ENCODE results near the gene LAPTM5. TPM values are rescaled to one million over a fixed set of nuclear protein-coding genes. Genes with fewer than 3 reads are reported as not detected.

Gene LAPTM5
- total and polyA plus RNA-seq, 2 donors (not counting 1 experiment from before 2014, with no cell fraction given) = 1,384 to 1,519 TPM

- Histone ChIP-seq H3K27ac (ENCODE audit: low read length in 2 of 2) (peak overlapping the region; percentile 98 to 100), H3K9ac (ENCODE audit: low read length) (peak overlapping the region; percentile 98), H4K20me1 (ENCODE audit: control insufficient read depth, insufficient read depth, low read length, poor library complexity, severe bottlenecking) (peaks cover 26% of the 10 kb centered on the region), H3K4me2 (replicated peaks; ENCODE audit: low read depth, low read length, poor library complexity, severe bottlenecking) (peak overlapping the region; percentile 94), H3K27me3 (replicated peaks in 1 of 4; ENCODE audit: control extremely low read depth in 1 of 4, control insufficient read depth in 3 of 4, insufficient read depth in 4 of 4, low read length in 3 of 4) (no peaks in the 10 kb centered on the region), H3K4me3 (ENCODE audit: control extremely low read depth in 1 of 5, extremely low read depth in 1 of 5, insufficient read depth in 1 of 5, low read depth in 2 of 5, low read length in 4 of 5) (peak overlapping the region in 2 of 5 experiments; percentile 2 to 96), H3K79me2 (ENCODE audit: control insufficient read depth, insufficient read depth, low read length) (peaks cover 77% of the 10 kb centered on the region), H3K9me3 (ENCODE audit: control extremely low read depth in 1 of 3, control insufficient read depth in 2 of 3, insufficient read depth in 1 of 3, low read length in 2 of 3) (no peaks in the 10 kb centered on the region), H3K4me1 (ENCODE audit: control insufficient read depth in 2 of 2, insufficient read depth in 2 of 2, low read length in 2 of 2) (peaks cover 65 to 86% of the 10 kb centered on the region in 2 donors), H3K36me3 (replicated peaks in 1 of 2; ENCODE audit: control extremely low read depth in 1 of 2, control insufficient read depth in 1 of 2, extremely low read depth in 1 of 2, insufficient read depth in 2 of 2, low read length in 1 of 2) (peaks cover 0 to 20% of the 10 kb centered on the region in 2 experiments), H2AFZ (ENCODE audit: insufficient read depth, low read depth, low read length, poor library complexity, severe bottlenecking) (no peak overlapping the region)
- POLR2A ChIA-PET = interaction anchor here (2.4 to 10.3 kb wide), 3 partner anchors 14 to 40 kb away, joined by 11 to 152 read pairs (median 57); no protein-coding TSS in a partner anchor
- CTCF ChIA-PET = interaction anchor here (17.4 to 27.3 kb wide), 2 partner anchors 21 to 25 kb away, joined by 312 to 769 read pairs; partner anchors contain the start of gene MATN1
- DNase-seq (no peak), ATAC-seq (ENCODE audit: low read depth) (no peak)
- Mint-ChIP-seq H3K27ac (peak overlapping the region; percentile 84), H3K4me1 (peaks cover 78% of the 10 kb centered on the region), H3K27me3 (no peaks in the 10 kb centered on the region), H3K4me3 (peak overlapping the region; percentile 92), H3K9me3 (ENCODE audit: insufficient read depth) (no peaks in the 10 kb centered on the region)
- TF ChIP-seq EZH2 (IDR thresholded peaks at IDR 0.05; ENCODE audit: borderline replicate concordance, insufficient read depth, low read depth, low read length, poor library complexity, severe bottlenecking) (no peak), CTCF (IDR thresholded peaks at IDR 0.05) (no peak)
- intact Hi-C loops (cut with micrococcal nuclease) = no loop called here
Measured at GRCh38 chr1:30758785-30759380, 1.3 kb upstream of the LAPTM5 start.

- 64% methylated on average over 6 of the region's 7 CpGs for WGBS (ENCODE audit: insufficient coverage)
- peaks cover 62 to 87% of the 10 kb centered on the region in 2 donors for H3K4me1 ChIP-seq (ENCODE audit: control insufficient read depth in 2 of 2, insufficient read depth in 2 of 2, low read length in 2 of 2)
- H3K27ac ChIP-seq (ENCODE audit: low read length in 2 of 2) = peak overlapping the region; percentile 98 to 100
- H3K27me3 ChIP-seq (replicated peaks in 1 of 4; ENCODE audit: control extremely low read depth in 1 of 4, control insufficient read depth in 3 of 4, insufficient read depth in 4 of 4, low read length in 3 of 4) = no peaks in the 10 kb centered on the region
- TF ChIP-seq EZH2 (IDR thresholded peaks at IDR 0.05; ENCODE audit: borderline replicate concordance, insufficient read depth, low read depth, low read length, poor library complexity, severe bottlenecking) (no peak), CTCF (IDR thresholded peaks at IDR 0.05) (no peak)
- Mint-ChIP-seq H3K4me3 (peak overlapping the region; percentile 92), H3K27me3 (no peaks in the 10 kb centered on the region), H3K4me1 (peaks cover 80% of the 10 kb centered on the region), H3K9me3 (ENCODE audit: insufficient read depth) (no peaks in the 10 kb centered on the region), H3K27ac (peak overlapping the region; percentile 92)
- H4K20me1 ChIP-seq (ENCODE audit: control insufficient read depth, insufficient read depth, low read length, poor library complexity, severe bottlenecking) = peaks cover 26% of the 10 kb centered on the region
- CTCF ChIA-PET = interaction anchor here (17.4 to 27.3 kb wide), 2 partner anchors 22 to 24 kb away, joined by 312 to 769 read pairs; partner anchors contain the start of gene MATN1
- POLR2A ChIA-PET = interaction anchor here (0.8 to 10.3 kb wide), 7 partner anchors 13 to 39 kb away, joined by 3 to 152 read pairs (median 6); no protein-coding TSS in a partner anchor
- H3K4me3 ChIP-seq (ENCODE audit: control extremely low read depth in 1 of 5, extremely low read depth in 1 of 5, insufficient read depth in 1 of 5, low read depth in 2 of 5, low read length in 4 of 5) = peak overlapping the region; percentile 80 to 97 (median 95)
- peaks cover 80% of the 10 kb centered on the region for H3K79me2 ChIP-seq (ENCODE audit: control insufficient read depth, insufficient read depth, low read length)
- intact Hi-C loops (cut with micrococcal nuclease) = no loop called here
- H3K4me2 ChIP-seq (replicated peaks; ENCODE audit: low read depth, low read length, poor library complexity, severe bottlenecking) = peak overlapping the region; percentile 94
- H3K9me3 ChIP-seq (ENCODE audit: control extremely low read depth in 1 of 3, control insufficient read depth in 2 of 3, insufficient read depth in 1 of 3, low read length in 2 of 3) = no peaks in the 10 kb centered on the region
- H3K36me3 ChIP-seq (replicated peaks in 1 of 2; ENCODE audit: control extremely low read depth in 1 of 2, control insufficient read depth in 1 of 2, extremely low read depth in 1 of 2, insufficient read depth in 2 of 2, low read length in 1 of 2) = peaks cover 0 to 21% of the 10 kb centered on the region in 2 experiments
- peak overlapping the region; percentile 98 for H3K9ac ChIP-seq (ENCODE audit: low read length)
- ATAC-seq (ENCODE audit: low read depth) = no peak
- H2AFZ ChIP-seq (ENCODE audit: insufficient read depth, low read depth, low read length, poor library complexity, severe bottlenecking) = no peak overlapping the region
- DNase-seq = no peak
Measured at GRCh38 chr1:30758121-30758688, 631 bp upstream of the LAPTM5 start.

Data from B cell (primary cell).